GM19328 (cell line): ENCODE data around the gene MAU2.

ENCODE experiments used
- ATAC-seq: cut with Tn5 transposase; IDR thresholded peaks from one replicate; pipeline ENCODE4 v1.9.1; 2021; ENCODE audit warnings: mild to moderate bottlenecking, moderate library complexity; ENCODE audit not compliant: unreplicated experiment

MAU2 gene, protein sequence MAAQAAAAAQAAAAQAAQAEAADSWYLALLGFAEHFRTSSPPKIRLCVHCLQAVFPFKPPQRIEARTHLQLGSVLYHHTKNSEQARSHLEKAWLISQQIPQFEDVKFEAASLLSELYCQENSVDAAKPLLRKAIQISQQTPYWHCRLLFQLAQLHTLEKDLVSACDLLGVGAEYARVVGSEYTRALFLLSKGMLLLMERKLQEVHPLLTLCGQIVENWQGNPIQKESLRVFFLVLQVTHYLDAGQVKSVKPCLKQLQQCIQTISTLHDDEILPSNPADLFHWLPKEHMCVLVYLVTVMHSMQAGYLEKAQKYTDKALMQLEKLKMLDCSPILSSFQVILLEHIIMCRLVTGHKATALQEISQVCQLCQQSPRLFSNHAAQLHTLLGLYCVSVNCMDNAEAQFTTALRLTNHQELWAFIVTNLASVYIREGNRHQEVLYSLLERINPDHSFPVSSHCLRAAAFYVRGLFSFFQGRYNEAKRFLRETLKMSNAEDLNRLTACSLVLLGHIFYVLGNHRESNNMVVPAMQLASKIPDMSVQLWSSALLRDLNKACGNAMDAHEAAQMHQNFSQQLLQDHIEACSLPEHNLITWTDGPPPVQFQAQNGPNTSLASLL

GRCh38 chr19:19320361-19321140 lies at the start of gene MAU2, which contains the start of gene SUGP1:
MAU2 (plus strand) TSS chr19:19320829; CDS start chr19:19320860, 31 bp downstream.
SUGP1 (minus strand) TSS chr19:19320509; CDS start chr19:19320496, 13 bp downstream.
- peak; percentile 85 for ATAC-seq

DNA sequence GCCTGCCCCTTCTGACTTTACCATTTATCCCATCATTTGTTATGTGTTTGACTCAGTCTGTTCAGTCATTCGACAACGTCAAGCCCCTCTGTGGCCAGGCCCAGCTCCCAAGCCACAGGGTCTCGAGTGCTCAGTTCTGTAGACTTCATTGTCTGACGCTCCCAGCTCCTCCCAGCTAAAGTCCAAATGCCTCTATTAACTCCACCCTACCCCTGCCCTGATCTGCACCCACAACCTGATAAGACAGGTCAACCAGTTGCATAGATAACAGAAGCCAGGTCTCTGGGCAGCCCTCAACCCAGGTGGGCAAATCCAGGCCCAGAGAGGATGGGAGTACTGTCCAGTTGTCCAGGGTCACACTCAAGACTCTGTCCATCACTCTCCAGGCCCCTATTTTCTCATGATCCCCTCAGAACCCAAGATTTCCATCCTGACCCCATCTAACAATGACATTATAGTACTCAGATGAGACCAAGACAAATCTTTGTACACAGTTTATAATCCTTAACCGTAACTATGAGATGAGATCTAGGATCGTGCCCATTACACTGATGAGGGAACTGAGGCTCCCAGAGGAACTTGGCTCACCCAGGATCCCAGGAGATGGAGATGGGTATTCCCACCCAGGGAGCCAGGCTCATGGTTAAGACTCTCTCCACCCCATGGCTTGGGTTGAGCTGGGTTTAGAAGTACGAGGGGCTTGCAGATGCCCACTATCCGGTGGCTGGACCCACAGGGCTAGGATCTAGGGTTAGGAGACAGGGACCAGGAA lies 48.6 kb upstream of the MAU2 start:
- ATAC-seq, result no peak

DNA sequence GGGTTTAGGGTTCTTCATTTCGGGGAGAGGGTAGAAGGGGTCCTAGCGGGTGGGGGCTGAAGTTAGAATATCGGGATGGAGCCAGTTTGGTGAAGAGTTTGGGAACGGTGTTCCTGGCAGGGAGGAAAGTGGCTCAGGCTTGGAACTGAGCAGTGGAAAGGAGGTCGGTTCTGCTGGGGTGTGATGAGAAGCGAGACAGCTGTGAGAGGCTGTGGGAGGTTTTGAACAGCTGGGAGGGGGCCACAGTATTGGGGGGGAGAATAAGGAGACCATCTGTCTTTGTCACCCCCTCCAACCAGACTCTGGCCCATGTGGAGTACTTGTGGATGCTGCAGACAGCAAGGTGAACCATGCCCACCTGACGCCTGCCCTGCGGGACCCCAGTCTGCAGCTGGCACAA lies 46.5 kb upstream of the MAU2 start:
- no peak for ATAC-seq

DNA sequence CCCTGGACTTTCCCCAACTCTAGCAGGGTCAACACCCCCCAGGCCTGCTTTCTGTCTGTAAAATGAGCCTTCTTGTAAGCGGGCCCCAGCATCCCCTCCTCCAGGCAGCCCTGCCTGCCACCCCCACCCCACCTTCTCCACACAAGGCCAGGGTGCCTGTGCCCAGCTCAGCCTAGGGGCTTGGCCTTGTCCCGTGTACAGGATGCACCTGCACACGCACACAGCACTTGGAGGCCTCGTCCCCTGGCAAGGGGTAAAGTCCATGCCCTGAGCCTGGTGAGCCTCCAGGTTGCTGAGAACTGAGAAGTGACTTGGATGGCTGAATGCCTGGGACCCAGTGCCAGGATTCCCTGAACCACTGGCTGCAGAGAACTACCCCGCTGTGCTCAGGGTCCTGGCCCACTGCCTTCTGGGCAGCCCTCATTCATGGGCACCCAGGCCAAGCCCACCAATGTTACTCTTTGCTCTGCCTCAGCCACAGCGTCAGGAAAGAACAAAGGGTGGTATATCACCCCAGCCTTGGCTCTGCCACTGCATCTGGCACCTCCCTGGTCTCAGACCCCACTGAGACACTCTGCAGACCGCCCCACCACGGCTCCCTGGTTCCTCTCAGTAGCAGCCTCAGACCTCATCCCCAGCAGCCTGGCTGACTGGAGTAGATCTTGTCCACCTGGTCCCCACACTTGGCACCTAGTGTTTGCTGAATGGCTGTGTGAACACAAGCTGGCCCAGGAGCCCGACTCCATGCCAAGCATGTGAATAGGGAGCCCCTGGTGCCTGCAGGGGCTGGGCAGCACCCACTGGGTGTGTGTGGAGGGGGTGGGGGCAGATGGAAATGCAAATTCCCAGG lies 45.7 kb upstream of the MAU2 start:
- ATAC-seq, result no peak

DNA sequence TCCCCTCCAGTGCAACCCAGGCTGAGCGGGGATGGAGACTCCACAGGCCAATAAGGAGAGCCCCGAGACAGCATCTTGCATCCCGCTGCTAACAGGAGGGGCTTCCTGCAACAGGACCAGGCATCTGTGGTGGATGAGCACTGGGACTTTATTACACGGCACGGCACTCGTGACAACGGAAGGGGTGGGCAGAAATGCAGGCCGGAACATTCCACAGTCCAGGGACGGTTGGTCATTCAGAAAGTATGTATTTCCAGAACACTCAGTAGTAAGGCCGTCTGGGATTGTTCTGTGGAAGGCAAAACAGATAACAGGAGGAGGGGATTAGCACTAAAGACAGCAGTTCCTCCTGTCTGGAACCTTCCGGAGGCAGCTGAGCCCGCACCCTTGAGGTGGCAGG lies 44.2 kb upstream of the MAU2 start:
- no peak for ATAC-seq

- ATAC-seq, result no peak
These were observed 43.8 kb upstream of the MAU2 start for GRCh38 chr19:19276851-19277250.

- no peak for ATAC-seq
These were observed 42.3 kb upstream of the MAU2 start for GRCh38 chr19:19278315-19278714.

GRCh38 chr19:19279062-19279612 lies 41.5 kb upstream of the MAU2 start:
- ATAC-seq, result no peak

- no peak for ATAC-seq
These were observed 40.8 kb upstream of the MAU2 start for GRCh38 chr19:19279853-19280252.

DNA sequence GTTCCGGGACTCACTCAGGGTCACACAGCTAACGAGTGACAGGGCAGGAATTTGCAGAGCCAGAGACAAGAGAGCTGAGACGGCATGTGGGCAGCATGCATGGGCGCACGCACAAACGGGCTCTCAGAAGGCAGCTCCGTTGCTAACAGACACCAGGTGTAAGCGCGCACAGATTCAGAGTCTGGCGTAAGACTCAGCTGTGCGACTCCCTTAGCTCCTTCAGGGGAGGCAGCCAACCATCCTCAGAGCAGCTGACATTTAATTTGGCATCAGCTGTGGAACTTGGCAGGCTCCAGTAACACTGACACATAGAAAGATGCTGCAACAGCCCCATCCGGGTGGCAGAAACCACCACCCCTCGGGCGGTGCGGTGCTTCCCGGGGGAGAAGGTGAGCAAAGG lies 40.1 kb upstream of the MAU2 start:
- ATAC-seq, result no peak

GRCh38 chr19:19285686-19286085 lies 34.9 kb upstream of the MAU2 start:
- ATAC-seq, result no peak

- ATAC-seq, result no peak
These were observed 28.0 kb upstream of the MAU2 start for GRCh38 chr19:19292607-19293006.

- no peak for ATAC-seq
These were observed 25.7 kb upstream of the MAU2 start for GRCh38 chr19:19294914-19295313.

DNA sequence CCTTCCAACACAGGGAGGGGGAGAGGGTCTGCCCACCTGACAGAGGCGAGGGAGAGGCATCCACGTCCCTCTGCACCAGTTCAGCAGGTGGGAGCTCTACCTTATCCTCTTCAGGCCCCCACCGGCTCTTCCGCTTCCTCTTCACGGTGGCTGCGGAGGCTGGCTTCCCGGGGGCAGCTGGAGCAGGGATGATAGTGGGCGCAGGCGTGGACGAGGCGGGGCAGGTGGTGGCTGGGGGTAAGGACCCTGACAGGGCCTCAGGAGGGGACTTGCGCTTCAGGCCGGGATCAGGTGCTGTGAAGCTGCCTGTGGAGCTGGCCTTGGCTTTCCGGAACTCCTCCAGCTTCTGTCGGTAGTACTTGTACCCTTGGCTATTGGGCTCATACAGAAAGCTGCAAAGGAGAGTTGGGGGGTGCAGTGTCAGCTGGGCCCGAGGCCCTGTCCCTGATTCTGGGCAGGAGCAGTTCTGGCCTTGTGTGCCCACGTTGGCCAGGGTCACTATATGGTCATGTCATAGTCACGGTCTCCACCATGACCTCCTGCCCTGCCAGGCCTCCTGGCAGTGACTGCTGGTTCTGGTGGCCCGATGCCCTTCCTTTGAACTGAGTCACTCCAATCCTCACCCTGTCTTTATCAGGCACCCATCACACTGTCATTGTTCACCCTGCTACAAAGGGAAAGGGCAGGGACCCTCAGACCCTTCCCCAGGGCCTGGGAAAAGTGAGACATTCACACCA lies 23.5 kb upstream of the MAU2 start:
- no peak for ATAC-seq

GRCh38 chr19:19297759-19298158 lies 22.9 kb upstream of the MAU2 start:
- no peak for ATAC-seq

DNA sequence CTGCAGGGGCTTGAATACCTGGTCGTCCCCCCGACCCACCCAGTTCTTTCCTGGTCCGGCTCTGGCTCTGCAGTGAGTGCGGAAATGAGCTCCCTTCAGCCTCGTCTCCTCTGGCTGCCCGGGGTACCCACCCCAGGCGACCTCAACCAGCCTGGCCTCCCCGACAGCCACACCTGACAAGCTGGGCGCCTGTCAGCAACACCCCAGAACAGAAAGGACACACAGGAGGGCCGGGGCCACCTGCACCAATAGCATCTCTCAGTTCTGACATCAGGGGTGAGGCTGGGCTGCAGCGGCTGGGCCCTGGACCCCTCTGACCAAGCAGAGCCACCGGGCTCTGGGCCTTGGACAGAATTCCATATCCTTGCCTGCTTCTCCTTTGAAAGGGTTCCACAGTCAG lies 20.0 kb upstream of the MAU2 start:
- no peak for ATAC-seq

DNA sequence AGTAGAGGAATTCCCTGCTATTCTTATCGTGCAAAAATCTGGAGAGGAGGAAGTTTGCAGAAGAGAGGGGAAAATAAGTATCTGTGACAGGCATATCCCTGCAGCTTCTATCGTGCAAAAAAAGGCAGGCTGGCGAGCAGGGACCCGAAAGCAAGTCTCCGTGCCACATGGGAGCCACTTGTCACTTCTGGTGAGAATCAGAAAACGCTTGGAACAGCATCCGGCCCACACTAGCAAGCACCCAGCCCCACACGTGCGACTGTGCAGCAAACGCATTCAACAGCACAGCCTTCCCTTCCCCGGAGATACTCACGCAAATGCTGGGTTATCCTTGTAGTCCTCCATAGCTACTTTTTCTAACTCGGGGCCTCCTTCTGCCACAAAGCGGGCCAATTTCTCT lies 17.2 kb upstream of the MAU2 start:
- ATAC-seq, result no peak

DNA sequence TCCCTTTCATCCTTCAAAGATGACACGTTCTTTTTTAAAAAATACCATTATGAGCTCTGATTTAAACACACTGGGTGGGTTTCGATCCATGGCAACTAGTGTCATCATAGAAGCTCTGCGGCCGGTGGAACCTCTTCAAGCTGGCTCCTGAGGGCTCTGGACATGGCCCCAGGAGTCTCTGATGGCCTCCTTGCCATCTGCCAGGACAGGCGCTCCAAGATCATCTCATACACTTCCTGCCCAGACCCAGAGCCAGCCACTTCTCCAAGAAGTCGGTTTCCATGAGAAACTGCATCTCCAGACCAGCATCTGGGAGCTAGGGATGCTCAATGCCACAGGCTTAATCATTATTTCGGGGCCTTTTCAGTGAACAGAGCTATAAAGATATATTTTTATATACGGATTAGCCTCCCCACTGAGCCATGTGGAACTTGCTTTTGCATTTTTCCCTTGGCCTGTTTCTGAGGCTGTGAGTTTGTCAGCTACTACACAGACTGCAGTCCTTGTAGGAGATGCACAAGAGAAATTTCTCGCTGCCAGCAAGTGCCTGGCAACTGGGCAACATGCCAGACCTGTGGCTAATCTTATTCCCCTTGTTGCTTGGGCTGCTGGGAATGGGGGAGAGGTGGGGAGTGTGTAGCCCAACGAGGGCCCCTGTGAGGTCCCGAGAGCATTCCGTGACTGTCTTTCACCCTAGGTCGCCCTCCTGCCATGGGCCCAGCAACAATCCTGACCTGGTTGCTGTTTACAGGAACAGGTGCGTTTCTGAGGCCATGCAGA lies 16.3 kb upstream of the MAU2 start:
- no peak for ATAC-seq
